ENCODE data around the gene C18orf63.

The C18orf63 gene

GRCh38 chr18:74381621-74382295 lies 66.1 kb downstream of the C18orf63 start (continued):
- no peak for TF ChIP-seq ZNF510 (tag by site-specific recombination; IDR thresholded peaks at IDR 0.05; ENCODE audit: insufficient replicate concordance)
- no peak for TF ChIP-seq CTCF (tag by site-specific recombination; IDR thresholded peaks at IDR 0.05)
- TF ChIP-seq ZNF843 (tag by site-specific recombination; IDR thresholded peaks at IDR 0.05): no peak
- TF ChIP-seq ZNF133 (tag by site-specific recombination; IDR thresholded peaks at IDR 0.05): no peak
- TF ChIP-seq, protein P1, sequence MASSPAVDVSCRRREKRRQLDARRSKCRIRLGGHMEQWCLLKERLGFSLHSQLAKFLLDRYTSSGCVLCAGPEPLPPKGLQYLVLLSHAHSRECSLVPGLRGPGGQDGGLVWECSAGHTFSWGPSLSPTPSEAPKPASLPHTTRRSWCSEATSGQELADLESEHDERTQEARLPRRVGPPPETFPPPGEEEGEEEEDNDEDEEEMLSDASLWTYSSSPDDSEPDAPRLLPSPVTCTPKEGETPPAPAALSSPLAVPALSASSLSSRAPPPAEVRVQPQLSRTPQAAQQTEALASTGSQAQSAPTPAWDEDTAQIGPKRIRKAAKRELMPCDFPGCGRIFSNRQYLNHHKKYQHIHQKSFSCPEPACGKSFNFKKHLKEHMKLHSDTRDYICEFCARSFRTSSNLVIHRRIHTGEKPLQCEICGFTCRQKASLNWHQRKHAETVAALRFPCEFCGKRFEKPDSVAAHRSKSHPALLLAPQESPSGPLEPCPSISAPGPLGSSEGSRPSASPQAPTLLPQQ (tag by site-specific recombination; IDR thresholded peaks at IDR 0.05): no peak
- TF ChIP-seq ZNF362 (tag by site-specific recombination; IDR thresholded peaks at IDR 0.05): no peak
- TF ChIP-seq FEZF1 (tag by site-specific recombination; IDR thresholded peaks at IDR 0.05): no peak

DNA sequence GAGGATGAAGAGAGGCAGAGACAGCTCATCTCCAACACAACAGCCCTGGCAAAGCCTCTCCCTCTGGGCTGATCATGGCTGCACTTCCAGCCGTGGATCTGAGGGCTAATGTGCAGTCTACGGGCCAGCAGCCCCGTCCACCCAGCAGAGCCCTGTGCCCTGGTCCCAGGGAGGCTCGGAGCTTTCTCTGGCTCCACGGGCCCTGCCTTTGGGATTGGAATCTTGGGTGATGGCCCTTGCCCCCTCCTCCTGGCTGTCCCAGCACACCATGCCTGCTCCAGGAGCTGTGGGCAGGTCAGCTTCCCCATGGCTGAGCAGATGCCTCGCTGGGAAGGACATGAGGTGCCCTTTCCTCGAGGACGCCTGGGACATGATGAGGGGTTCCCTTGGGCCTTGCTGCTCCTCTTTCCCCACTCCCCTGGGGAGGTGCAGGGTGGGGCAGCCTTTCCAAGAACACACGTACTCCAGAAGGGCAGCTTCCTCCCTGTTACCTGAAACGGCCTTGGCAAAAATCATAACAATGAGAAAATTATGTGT lies 66.9 kb downstream of the C18orf63 start:
- Histone ChIP-seq H3K9me3 (ENCODE audit: control insufficient read depth, insufficient read depth, low read depth, low read length) (no peaks in the 10 kb centered on the region), H3K36me3 (ENCODE audit: control insufficient read depth in 2 of 2, insufficient read depth in 1 of 2, low read length in 2 of 2) (no peaks in the 10 kb centered on the region), H3K27ac (ENCODE audit: extremely low read depth, low read depth, low read length) (no peak overlapping the region), H3K4me1 (ENCODE audit: control insufficient read depth, insufficient read depth, low read length) (no peaks in the 10 kb centered on the region), H3K4me3 (ENCODE audit: low read depth, low read length) (no peak overlapping the region)
- ChIA-PET CTCF (interaction anchor here (0.7 kb wide), 1 partner anchor 271 kb away, joined by 4 read pairs; no protein-coding TSS in a partner anchor), POLR2A (no interaction called here)
- TF ChIP-seq BCL11B (tag by site-specific recombination; IDR thresholded peaks at IDR 0.05; ENCODE audit: low read depth) (no peak), ZSCAN23 (tag by site-specific recombination; IDR thresholded peaks at IDR 0.05) (no peak), ZFP37 (tag by site-specific recombination; IDR thresholded peaks at IDR 0.05) (no peak), ZNF248 (tag by site-specific recombination; IDR thresholded peaks at IDR 0.05) (no peak), ZBTB48 (tag by site-specific recombination; IDR thresholded peaks at IDR 0.05) (no peak), GLI4 (tag by site-specific recombination; IDR thresholded peaks at IDR 0.05) (no peak), ZNF140 (tag by site-specific recombination; IDR thresholded peaks at IDR 0.05) (no peak), PRDM6 (tag by site-specific recombination; IDR thresholded peaks at IDR 0.05) (no peak)
- TF ChIP-seq, protein P2, sequence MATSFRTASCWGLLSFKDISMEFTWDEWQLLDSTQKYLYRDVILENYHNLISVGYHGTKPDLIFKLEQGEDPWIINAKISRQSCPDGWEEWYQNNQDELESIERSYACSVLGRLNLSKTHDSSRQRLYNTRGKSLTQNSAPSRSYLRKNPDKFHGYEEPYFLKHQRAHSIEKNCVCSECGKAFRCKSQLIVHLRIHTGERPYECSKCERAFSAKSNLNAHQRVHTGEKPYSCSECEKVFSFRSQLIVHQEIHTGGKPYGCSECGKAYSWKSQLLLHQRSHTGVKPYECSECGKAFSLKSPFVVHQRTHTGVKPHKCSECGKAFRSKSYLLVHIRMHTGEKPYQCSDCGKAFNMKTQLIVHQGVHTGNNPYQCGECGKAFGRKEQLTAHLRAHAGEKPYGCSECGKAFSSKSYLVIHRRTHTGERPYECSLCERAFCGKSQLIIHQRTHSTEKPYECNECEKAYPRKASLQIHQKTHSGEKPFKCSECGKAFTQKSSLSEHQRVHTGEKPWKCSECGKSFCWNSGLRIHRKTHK (tag by site-specific recombination; IDR thresholded peaks at IDR 0.05): no peak
